Epithelial cell of alveolus of lung (primary cell): ENCODE results near the gene DEFB126. TPM values are rescaled to one million over a fixed set of nuclear protein-coding genes. Genes with fewer than 3 reads are reported as not detected.

Experiments
- total RNA-seq: library from RNA; depleted of rRNA; stranded (reverse); fragments of >200 nt; gene quantifications from 2 replicates; pipeline ENCODE4 v1.2.1, GENCODE V29; 2015

DEFB126 gene
- total RNA-seq, result not detected in 2 replicates

GRCh38 chr20:142290-142689, at the start of gene DEFB126:
DEFB126 (plus strand) TSS chr20:142590; CDS start chr20:142629, 39 bp downstream.

GRCh38 chr20:157154-157553, 14.8 kb downstream of the DEFB126 start, which contains the start of gene DEFB127:
DEFB127 (plus strand) TSS chr20:157454; CDS start chr20:157545, 91 bp downstream.

GRCh38 chr20:189611-190010, 47.2 kb downstream of the DEFB126 start, which contains the start of gene DEFB128:
DEFB128 (minus strand) TSS chr20:189711; CDS start chr20:189623, 88 bp downstream.

Other genes starting within 250 kb of the DEFB126 start
- gene DEFB125, start 54.9 kb upstream of the DEFB126 start, total RNA-seq, result not detected in 2 replicates
- gene DEFB127, start 14.9 kb downstream of the DEFB126 start, total RNA-seq, result not detected in 2 replicates
- not detected in 2 replicates for gene DEFB128, start 47.1 kb downstream of the DEFB126 start, total RNA-seq
- not detected in 2 replicates for gene DEFB129, start 84.7 kb downstream of the DEFB126 start, total RNA-seq
- gene DEFB132, start 115.1 kb downstream of the DEFB126 start, total RNA-seq, result not detected in 2 replicates
- gene C20orf96, start 148.2 kb downstream of the DEFB126 start, total RNA-seq, result 2.7 and 12.9 TPM in 2 replicates
- gene ZCCHC3, start 155.0 kb downstream of the DEFB126 start, total RNA-seq, result 17.6 and 27.9 TPM in 2 replicates
- gene SOX12, start 183.0 kb downstream of the DEFB126 start, total RNA-seq, result 11.4 and 12.9 TPM in 2 replicates
- 66.2 and 69.4 TPM in 2 replicates for gene NRSN2, start 204.5 kb downstream of the DEFB126 start, total RNA-seq
- 34.2 and 202 TPM in 2 replicates for gene TRIB3, start 238.2 kb downstream of the DEFB126 start, total RNA-seq